ENCODE data around the gene SV2A.
"Not testable (repeated sequence)": the region's sequence is repeated elsewhere in the genome, so short reads cannot be mapped to it uniquely, and the experiment has no call there.

Gene SV2A, protein sequence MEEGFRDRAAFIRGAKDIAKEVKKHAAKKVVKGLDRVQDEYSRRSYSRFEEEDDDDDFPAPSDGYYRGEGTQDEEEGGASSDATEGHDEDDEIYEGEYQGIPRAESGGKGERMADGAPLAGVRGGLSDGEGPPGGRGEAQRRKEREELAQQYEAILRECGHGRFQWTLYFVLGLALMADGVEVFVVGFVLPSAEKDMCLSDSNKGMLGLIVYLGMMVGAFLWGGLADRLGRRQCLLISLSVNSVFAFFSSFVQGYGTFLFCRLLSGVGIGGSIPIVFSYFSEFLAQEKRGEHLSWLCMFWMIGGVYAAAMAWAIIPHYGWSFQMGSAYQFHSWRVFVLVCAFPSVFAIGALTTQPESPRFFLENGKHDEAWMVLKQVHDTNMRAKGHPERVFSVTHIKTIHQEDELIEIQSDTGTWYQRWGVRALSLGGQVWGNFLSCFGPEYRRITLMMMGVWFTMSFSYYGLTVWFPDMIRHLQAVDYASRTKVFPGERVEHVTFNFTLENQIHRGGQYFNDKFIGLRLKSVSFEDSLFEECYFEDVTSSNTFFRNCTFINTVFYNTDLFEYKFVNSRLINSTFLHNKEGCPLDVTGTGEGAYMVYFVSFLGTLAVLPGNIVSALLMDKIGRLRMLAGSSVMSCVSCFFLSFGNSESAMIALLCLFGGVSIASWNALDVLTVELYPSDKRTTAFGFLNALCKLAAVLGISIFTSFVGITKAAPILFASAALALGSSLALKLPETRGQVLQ

GRCh38 chr1:149917571-149918144 is at the start of gene SV2A:
Gene SV2A (minus strand): TSS chr1:149917844. CDS start chr1:149913840, 4,004 bp downstream.
- no peak for DNase-seq

GRCh38 chr1:149967041-149967440 is 49.4 kb upstream of the SV2A start:
- DNase-seq, result no peak

- no peak for DNase-seq
Measured at GRCh38 chr1:149966405-149966804, 48.8 kb upstream of the SV2A start.

- no peak for DNase-seq
Measured at GRCh38 chr1:149965440-149965839, 47.8 kb upstream of the SV2A start.

DNA sequence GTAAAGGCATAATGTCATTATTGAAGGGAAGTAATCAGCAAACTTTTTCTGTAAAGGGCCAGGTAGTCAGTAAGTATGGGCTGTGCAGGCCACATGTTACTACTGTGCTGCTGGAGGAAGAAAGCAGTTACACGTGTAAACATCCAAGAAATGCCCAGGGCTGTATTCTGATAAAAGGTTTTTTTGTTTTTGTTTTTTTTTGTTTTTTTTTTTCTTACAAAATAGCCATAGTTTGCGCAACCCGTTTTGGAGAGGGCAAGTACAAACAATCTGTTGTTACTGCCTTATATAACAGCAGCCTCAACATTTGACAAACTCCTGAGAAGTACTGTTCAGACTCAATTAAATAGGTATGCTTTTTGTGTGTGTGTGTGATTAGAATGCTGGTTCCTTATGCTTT is 45.7 kb upstream of the SV2A start:
- no peak for DNase-seq

- no peak for DNase-seq
Measured at GRCh38 chr1:149962736-149963135, 45.1 kb upstream of the SV2A start.

- peak; percentile 48 for DNase-seq
Measured at GRCh38 chr1:149962039-149962647, 44.5 kb upstream of the SV2A start.

GRCh38 chr1:149957548-149957947 is 39.9 kb upstream of the SV2A start:
- DNase-seq, result not testable (repeated sequence)

- DNase-seq, result no peak
Measured at GRCh38 chr1:149949911-149950310, 32.3 kb upstream of the SV2A start.

- DNase-seq, result no peak
Measured at GRCh38 chr1:149945206-149945605, 27.6 kb upstream of the SV2A start.

GRCh38 chr1:149942885-149943284 is 25.2 kb upstream of the SV2A start:
- no peak for DNase-seq

DNA sequence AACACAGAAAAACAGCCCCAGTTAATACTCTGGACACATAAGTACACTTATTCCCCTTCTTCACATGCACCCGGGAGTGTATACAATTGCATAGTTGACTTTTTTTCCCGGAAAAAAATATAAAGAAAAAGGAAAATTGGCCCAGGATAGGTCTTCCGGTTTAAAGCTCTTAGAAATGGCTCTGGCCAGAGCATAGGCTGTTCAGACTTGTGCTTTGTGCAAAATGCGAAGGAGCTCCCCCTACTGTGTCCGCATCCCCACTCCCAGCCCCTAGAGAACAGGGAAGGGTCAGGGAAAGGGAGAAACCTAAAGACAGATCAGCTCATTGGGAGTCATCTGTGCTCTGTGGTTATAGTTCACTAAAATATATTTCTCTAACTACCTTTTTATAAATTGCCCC is 24.6 kb upstream of the SV2A start:
- DNase-seq, result no peak

GRCh38 chr1:149940427-149940826 is 22.8 kb upstream of the SV2A start:
- DNase-seq, result no peak

GRCh38 chr1:149938668-149939003 is 21.0 kb upstream of the SV2A start:
- DNase-seq, result not testable (repeated sequence)

- no peak for DNase-seq
Measured at GRCh38 chr1:149937759-149938158, 20.1 kb upstream of the SV2A start.

- DNase-seq, result no peak
Measured at GRCh38 chr1:149936992-149937705, 19.5 kb upstream of the SV2A start.

GRCh38 chr1:149936170-149936991 is 18.7 kb upstream of the SV2A start, which contains the start of gene MTMR11:
Gene MTMR11 (minus strand): TSS chr1:149936879. CDS start chr1:149936647, 232 bp downstream.
- no peak for DNase-seq

GRCh38 chr1:149934356-149934755 is 16.7 kb upstream of the SV2A start:
- no peak for DNase-seq

DNA sequence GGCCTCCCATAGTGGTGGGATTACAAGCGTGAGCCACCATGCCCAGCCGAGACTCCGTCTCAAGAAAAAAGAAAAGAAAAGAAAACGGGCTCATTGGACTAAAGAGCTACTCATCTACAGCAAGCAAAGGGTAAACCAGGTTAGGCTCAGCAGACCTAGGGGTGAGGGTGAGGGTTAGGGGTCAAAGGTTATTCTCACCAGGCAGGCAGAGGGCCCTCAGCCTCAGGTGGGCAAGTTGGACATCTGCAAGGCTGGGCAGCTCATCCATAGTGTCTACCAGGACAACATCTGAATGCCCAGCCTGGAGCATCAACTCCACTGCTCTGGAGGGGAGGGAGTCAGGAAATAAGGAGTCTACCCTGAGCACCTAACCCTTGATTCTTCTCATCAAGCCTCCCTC is 15.6 kb upstream of the SV2A start:
- DNase-seq, result no peak

DNA sequence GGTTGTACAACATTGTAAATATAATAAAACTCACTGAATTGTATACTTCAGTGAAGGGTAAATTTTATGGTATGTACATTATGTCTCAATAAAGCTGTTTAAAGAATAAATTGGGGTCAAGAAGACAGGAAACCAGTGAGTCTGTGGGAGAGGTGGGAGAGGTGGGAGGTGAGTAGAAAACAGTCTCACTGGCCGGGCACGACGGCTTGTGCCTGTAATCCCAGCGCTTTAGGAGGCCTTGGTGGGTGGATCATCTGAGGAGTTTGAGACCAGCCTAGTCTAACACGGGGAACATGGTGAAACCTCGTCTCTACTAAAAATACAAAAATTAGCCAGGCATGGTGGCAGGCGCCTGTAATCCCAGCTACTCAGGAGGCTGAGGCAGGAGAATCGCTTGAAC is 14.8 kb upstream of the SV2A start:
- DNase-seq, result no peak

DNA sequence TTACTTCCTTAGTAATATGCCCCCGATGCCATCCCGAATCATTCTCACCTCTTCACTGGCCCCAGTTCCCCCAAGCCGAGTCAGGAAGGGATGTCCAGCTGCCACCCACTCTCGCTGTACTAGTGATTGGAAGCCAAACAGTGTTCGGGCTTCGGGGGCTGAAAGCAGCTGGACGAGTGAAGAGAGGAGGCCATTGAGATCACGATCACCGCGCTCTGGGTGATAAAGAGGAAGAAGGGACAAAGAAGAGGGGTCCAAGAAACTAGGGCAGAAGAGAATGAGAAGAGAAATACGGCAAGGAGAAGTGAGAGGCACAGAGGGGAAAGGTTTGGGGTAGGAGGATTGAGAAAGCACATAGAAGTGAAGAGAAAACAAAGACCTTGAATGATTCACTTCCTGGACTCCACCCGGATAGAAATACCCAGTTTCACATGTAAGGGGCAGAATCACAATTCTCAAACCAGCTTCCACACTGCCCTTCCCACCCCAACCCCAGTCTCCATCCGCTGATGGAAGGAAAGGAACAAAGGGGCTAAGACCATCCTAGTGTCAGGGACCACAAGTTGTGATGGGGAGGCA is 13.7 kb upstream of the SV2A start:
- DNase-seq, result no peak

DNA sequence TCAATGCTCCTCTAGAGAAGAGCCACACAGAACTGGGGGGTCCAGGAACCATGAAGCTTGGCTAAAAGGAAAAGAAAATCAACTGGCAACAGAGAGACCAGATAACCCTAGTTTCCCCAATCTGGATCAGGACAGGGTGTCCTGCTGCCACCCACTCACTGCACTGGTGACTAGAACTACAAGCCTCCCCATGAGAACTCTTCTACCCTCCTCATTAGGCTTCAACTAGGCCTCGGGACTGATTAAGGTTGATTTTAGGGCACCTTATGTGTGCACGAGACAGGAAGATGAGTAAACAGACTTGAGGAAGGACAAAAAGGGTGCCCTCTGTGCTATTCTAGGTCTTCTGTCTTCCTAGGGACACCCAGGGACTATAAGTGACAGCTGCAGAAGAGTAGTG is 12.2 kb upstream of the SV2A start:
- no peak for DNase-seq
